Measurements from ENCODE around the gene CORO7.

DNA sequence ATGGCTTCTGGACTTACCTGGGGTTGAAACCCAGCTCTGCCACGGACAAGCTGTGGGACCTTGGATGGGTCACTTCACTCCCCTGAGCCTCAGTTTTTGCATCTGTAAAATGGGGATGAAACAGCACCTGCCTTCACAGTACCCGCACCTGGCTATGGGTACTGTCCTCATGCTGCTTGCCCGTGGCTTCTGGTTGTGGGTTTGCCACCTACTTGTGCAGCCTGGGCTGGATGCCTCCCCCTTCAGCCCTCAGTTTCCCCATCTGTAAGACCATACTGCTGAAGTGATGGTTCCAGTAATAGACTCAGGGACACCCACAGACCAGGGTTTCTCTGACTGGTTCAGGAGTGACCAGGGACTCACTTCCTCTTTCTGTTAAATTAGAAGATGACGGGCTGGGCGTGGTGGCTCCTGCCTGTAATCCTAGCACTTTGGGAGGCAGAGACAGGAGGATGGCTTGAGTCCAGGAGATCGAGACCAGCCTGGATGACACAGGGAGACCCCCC, 91.1 kb downstream of the CORO7 start:
- TF ChIP-seq GATA3 (IDR thresholded peaks at IDR 0.05; ENCODE audit: low read depth, low read length): no peak
- no peak for TF ChIP-seq GATA2 (IDR thresholded peaks at IDR 0.05; ENCODE audit: low read depth, low read length)

All from SH-SY5Y (cell line).